ENCODE measurements around the gene MYBPH.

MYBPH gene

GRCh38 chr1:203210988-203211387 lies 35.4 kb upstream of the MYBPH start:
- DNase-seq (ENCODE audit: low read depth): no peak
- no peak overlapping the region for H3K4me3 ChIP-seq (ENCODE audit: low read length)
- no peak for TF ChIP-seq CTCF (IDR thresholded peaks at IDR 0.05; ENCODE audit: insufficient read depth, low read depth, low read length, missing control alignments)

- TF ChIP-seq CTCF (IDR thresholded peaks at IDR 0.05; ENCODE audit: insufficient read depth, low read depth, low read length, missing control alignments): no peak
- H3K4me3 ChIP-seq (ENCODE audit: low read length): no peak overlapping the region
- DNase-seq (ENCODE audit: low read depth): no peak
These were observed 34.7 kb upstream of the MYBPH start for GRCh38 chr1:203210350-203210749.

- DNase-seq (ENCODE audit: low read depth): no peak
- no peak for TF ChIP-seq CTCF (IDR thresholded peaks at IDR 0.05; ENCODE audit: insufficient read depth, low read depth, low read length, missing control alignments)
- H3K4me3 ChIP-seq (ENCODE audit: low read length): no peak overlapping the region
These were observed 32.6 kb upstream of the MYBPH start for GRCh38 chr1:203208181-203208580.

- H3K4me3 ChIP-seq (ENCODE audit: low read length): no peak overlapping the region
- TF ChIP-seq CTCF (IDR thresholded peaks at IDR 0.05; ENCODE audit: insufficient read depth, low read depth, low read length, missing control alignments): no peak
- no peak for DNase-seq (ENCODE audit: low read depth)
These were observed 32.1 kb upstream of the MYBPH start for GRCh38 chr1:203207751-203208150.

- no peak for TF ChIP-seq CTCF (IDR thresholded peaks at IDR 0.05; ENCODE audit: insufficient read depth, low read depth, low read length, missing control alignments)
- DNase-seq (ENCODE audit: low read depth): no peak
- no peak overlapping the region for H3K4me3 ChIP-seq (ENCODE audit: low read length)
These were observed 30.6 kb upstream of the MYBPH start for GRCh38 chr1:203206129-203206687.

GRCh38 chr1:203204756-203205155 lies 29.1 kb upstream of the MYBPH start:
- no peak for DNase-seq (ENCODE audit: low read depth)
- no peak overlapping the region for H3K4me3 ChIP-seq (ENCODE audit: low read length)
- TF ChIP-seq CTCF (IDR thresholded peaks at IDR 0.05; ENCODE audit: insufficient read depth, low read depth, low read length, missing control alignments): no peak

Data from epithelial cell of esophagus (primary cell).